PFSK-1 (cell line): ENCODE results near the gene PSMD10.

Source experiments
- FOXP2 ChIP-seq: optimal IDR thresholded peaks from 2 replicates; pipeline ENCODE3; 2011; ENCODE audit warnings: borderline replicate concordance, control low read depth, inconsistent platforms; ENCODE audit not compliant: insufficient read depth; ENCODE audit errors: extremely low read length, extremely low read depth
- POLR2AphosphoS5 ChIP-seq: IDR thresholded peaks from 2 replicates; pipeline ENCODE4 v1.6.1; 2012; ENCODE audit warnings: low read depth, mild to moderate bottlenecking, control low read depth, low read length, moderate library complexity
- REST ChIP-seq, 2 experiments: IDR thresholded peaks; 2 replicates each; pipeline versions ENCODE4 v1.6.1 to v1.8.0; 2011 to 2012; ENCODE audit warnings: low read depth in 2 of 2, low read length in 2 of 2, control low read depth in 1 of 2, inconsistent platforms in 1 of 2, mild to moderate bottlenecking in 1 of 2, moderate library complexity in 1 of 2; ENCODE audit not compliant: insufficient read depth in 1 of 2
- SIN3A ChIP-seq: IDR thresholded peaks from 2 replicates; pipeline ENCODE4 v1.6.1; 2012; ENCODE audit warnings: mild to moderate bottlenecking, low read length, moderate library complexity, borderline replicate concordance; ENCODE audit not compliant: insufficient read depth
- TAF1 ChIP-seq: IDR thresholded peaks from 2 replicates; pipeline ENCODE4 v1.6.1; 2012; ENCODE audit warnings: low read length, control low read depth, borderline replicate concordance; ENCODE audit not compliant: insufficient read depth

Gene PSMD10

GRCh38 chrX:108105473-108105872, 14.1 kb upstream of the PSMD10 start:
- TF ChIP-seq TAF1: no peak

GRCh38 chrX:108097380-108097779, 6.0 kb upstream of the PSMD10 start:
- TF ChIP-seq REST (IDR thresholded peaks at IDR 0.05; ENCODE audit: insufficient read depth in 1 of 2, low read depth in 2 of 2, low read length in 2 of 2) (no peak), POLR2AphosphoS5 (no peak), TAF1 (no peak), SIN3A (no peak), FOXP2 (no peak)

DNA sequence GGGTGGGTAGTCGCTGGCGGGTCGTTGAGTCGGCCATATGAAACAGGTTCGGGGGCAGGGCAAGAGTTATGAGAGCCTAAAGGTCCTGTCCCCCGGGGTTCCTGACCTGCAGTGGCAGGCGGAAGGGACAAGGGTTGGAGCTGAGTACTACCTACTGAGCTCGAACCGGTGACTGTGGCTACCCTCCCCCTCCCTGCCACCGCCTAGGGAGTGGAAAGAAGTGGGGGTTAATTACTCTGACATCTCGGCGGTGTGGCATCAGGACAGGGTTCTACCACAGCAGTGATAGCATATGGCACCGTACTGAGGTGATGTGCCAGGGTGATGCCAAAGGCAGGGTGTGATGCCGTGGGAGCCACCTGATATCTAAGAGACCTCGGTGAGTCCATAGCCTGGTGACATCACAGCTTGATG, 543 bp upstream of the PSMD10 start:
- TF ChIP-seq POLR2AphosphoS5 (no peak), FOXP2 (no peak), TAF1 (no peak), SIN3A (no peak), REST (IDR thresholded peaks at IDR 0.05; ENCODE audit: insufficient read depth in 1 of 2, low read depth in 2 of 2, low read length in 2 of 2) (no peak)

DNA sequence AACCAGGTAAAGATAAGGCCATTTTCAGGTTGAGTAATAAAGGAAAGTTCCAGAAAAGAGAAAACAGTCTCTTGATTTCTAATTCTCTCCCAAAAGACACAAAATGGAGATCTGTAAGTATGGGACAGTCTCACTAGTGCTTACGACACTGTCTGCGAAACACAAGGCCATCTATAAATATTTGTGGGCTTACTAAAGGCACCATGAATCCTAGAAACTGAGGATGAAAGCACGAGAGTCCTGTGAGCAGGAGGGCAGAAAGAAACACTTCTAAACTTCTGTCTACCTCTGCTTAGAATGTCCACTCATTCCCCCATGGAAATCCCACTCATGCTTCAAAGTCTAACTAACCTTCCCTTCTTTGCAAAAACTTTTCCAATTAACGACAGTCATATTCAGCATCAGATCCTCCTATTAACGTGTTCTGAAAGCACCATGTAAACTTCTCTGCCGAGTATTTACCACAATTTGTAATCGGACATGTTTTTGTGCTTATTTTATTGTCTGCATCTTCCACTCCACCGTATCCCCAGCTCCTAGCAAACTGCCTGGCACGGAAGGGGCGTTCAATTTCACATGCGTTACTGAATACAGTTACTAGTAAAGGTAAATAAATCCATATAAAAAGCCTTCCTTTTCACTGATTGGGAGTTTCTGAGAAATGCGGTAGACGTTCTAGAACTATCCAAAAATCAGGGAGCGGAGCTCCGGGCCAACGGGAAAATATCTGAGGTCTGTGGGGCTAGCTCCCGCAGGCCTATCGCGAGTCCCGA, 665 bp downstream of the PSMD10 start:
- TF ChIP-seq REST (IDR thresholded peaks at IDR 0.05; ENCODE audit: insufficient read depth in 1 of 2, low read depth in 2 of 2, low read length in 2 of 2) (no peak), FOXP2 (no peak), SIN3A (no peak), POLR2AphosphoS5 (no peak), TAF1 (no peak)

- no peak for TF ChIP-seq POLR2AphosphoS5
- TF ChIP-seq TAF1: no peak
- no peak for TF ChIP-seq SIN3A
- no peak for TF ChIP-seq FOXP2
Observed at GRCh38 chrX:108088511-108088910, 2.8 kb downstream of the PSMD10 start.

DNA sequence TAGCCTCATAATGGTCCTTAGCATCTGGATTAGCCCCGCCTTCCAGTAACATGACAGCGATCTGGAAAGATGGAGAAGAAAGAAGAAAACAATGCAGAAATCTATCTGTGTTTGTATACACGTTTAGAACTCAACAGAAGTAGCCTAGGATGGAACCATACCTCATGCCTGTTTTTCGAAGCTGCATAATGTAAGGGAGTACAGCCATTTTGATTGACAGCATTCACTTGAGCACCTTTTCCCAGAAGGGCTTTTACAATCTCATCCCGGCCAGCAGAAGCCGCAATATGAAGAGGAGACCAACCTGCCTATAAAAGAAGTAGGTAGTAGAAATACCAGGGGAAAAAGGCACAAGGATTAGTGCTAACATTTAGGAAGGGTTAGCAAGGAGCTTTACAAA, 3.5 kb downstream of the PSMD10 start:
- TF ChIP-seq FOXP2: no peak
- no peak for TF ChIP-seq POLR2AphosphoS5
- TF ChIP-seq TAF1: no peak
- TF ChIP-seq SIN3A: no peak
- TF ChIP-seq REST (IDR thresholded peaks at IDR 0.05; ENCODE audit: insufficient read depth in 1 of 2, low read depth in 2 of 2, low read length in 2 of 2): no peak
